Glomerular endothelial cell (primary cell): ENCODE data around the gene CENPP. TPM values are rescaled to one million over a fixed set of nuclear protein-coding genes. Genes with fewer than 3 reads are reported as not detected.
A peak's percentile ranks its signal among the peaks of the same experiment; 100 is the strongest.

Experiments used
- DNase-seq: peaks from one replicate; pipeline ENCODE4 v3.0.0-alpha.2; 2011; ENCODE audit warnings: low read depth, low spot score; ENCODE audit errors: extremely low read depth
- total RNA-seq: library from RNA; depleted of rRNA; stranded (reverse); fragments of >200 nt; gene quantifications from 2 replicates; pipeline ENCODE4 v1.2.3, GENCODE V29; 2015

The CENPP gene
- total RNA-seq, 1 donor from 2014 or later: 1.8 TPM

DNA sequence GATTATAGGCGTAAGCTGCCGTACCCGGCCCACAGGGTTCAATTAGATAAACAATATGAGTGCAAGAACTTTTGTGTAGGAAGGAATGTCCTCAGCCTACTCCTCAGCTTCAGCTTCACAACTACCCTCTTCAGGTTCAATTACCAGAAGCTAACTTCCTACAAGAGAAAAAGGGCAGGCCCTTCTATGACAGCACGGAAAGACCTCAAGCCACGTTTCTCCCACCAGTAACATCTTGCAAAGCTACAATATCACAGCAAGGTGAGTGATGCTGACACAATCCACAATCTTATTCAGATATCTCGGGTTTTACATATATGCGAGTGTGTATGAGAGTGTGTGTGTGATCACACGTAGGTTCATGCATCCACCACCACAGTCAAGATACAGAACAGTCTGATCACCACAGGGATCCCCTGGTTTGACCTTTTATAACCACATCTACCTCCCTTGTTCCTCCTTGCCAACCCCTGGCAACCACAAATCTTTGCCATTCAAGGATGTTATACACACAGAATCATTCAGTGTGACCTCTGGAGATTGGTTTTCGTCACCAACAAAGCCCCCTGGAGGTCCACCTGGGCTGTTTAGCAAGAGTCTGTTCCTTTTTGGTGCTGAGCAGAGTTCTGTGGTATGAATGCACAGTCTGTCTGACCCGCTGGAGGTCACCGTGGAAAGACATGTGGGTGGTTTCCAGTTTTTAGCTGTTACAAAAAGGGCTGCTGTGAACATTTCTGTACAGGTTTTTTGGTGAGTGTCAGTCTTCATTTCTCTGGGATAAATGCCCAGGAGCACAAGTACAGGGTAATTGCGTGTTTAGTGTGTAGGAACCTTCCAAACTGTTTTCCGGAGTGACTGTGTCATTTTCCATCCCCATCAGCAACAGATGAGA, 305.9 kb downstream of the CENPP start:
- DNase-seq: no peak

DNA sequence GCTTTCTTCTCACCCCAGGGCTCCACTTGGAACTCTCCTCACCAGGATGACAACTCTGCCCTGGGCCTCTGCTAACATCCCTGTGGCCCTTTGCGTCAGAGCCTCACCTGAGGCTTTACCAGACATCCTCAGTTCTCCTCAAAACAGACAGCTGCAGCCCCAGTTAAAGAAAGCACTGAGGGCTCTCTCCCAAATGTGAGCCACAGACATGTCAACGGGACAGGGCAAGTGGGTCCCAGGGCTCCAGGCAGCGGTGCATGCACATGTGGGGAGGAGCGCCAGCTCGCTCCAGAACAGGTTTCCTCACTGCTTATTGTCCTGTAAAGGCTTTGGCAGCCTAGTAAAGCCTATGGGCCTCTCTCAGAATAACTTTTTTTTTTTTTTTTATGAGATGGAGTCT, 306.9 kb downstream of the CENPP start:
- no peak for DNase-seq

DNA sequence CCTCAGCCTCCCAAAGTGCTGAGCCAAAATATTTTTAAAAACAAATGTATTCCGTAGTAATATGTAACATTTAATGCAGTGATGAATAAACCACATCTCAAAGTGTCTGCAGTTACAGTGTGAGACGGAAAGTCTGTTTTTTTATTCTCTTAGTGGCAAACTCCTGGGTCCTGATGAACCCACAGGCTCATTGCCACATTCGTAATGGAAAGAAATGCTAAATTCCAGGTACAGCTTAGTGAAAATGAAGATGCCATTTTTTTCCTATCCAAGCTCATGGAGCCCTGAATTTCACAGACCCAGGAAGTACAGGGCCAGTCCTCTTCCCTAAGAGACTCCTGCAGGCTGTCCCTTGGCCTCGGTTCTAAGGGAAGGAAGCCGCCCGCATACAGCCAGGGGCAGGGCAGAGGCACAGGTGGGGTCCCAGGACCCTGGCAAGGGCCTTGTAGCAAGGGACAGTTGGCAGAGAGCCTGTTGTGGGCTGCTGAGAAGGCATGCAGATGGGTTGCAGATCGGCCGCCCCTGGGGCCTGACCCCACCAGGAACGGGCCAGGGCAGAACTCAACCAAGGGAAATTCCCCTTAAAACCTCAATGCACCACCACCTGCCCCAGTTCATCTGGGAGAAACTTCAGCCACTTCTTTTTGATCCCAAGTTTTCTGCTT, 308.0 kb downstream of the CENPP start:
- no peak for DNase-seq

DNA sequence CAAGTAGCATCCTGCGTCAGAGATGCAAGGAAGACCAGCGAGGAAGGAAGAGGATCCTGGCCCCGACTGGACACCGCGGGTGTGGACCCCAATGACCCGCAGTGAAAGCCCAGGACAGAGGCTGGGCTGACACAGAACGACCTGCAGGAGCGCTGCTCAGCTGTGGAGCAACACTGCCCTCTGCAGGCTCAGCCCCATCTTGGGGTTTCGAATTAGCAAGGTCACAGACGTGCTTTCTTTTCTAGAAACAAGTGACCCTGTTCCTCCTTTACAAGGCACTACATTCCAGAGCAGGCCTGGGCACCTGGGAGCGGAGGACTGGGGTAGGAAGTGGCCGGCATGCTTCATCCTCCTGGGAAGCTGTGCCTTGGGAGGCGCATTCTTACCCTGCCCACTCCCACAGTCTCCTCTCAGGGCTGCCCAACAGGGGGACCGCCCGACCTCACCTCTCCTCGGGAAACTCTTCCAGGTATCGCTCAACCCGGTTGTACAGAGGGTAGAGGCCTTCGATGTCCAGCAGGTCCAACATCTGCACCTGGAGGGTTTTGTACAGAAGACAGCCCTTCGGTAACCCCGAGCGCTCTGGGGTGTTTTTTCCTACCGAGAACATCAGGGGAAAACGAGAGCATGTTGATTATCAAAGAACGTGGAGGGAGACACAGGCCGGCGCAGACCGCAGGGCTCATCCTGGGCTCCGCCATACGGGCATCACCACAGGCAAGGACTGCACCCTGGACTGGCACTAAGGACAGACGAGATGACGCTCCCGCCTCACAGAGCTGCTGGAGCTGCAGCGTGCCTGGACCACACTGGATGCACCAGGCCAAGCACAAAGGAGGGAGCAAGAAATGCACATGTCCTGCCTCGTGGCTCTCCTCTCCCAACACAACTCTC, 309.2 kb downstream of the CENPP start:
- peak; percentile 34 for DNase-seq

DNA sequence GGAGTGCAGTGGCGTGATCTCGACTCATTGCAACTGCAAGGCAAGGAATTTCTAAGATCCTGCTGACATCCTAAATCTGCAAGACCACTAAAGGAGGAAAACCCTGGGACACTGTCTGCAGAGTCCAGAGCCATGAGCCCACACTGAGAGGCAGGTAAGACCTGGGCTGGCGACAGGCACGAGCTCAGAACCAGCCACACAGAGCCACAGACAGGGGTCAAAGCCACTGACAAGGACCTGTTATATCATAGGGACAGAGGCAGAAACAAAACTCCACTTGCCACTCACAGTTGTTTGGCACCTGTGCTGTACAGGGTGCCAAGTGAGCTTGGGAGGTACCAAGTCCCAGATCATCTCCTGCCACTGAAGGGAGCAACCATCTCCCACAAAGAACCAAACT, 310.0 kb downstream of the CENPP start:
- no peak for DNase-seq

DNA sequence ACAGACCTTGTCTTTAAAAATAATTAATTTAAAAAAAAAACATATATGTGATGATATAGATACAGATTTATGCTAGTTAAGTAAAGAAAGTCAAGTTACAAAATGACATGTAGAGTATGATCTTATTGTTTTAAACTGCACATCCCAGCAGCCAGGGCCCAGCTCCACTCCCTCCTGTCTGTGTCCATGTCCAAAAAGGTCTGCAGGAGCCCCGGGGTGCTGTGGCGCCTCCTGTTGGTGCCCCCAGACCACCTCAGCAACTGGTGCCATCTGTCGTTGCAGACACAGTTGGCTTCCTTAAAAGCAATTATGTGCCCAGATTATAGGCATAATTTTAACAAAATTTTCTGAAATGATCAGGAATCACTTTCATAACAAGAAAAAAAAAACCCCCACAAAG, 310.9 kb downstream of the CENPP start:
- no peak for DNase-seq

DNA sequence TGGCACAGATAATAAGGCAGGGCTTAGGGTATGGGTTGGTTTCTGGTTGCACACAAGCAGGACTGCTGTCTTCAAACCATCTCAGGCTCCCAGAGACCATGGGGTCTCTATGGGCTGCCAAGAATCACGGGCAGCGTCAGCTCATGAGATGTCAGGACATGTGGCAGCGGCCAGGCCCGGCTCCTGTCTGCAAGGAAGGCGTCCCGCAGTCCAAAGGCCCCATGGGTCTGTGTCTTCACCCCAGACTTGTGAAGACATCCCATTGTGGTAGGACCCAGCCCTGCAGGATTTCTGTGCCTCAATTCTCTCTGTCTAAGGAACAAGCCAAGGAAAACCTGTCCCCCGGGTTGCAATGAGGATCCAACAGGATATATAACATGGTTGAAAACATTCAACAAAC, 311.6 kb downstream of the CENPP start:
- no peak for DNase-seq

DNA sequence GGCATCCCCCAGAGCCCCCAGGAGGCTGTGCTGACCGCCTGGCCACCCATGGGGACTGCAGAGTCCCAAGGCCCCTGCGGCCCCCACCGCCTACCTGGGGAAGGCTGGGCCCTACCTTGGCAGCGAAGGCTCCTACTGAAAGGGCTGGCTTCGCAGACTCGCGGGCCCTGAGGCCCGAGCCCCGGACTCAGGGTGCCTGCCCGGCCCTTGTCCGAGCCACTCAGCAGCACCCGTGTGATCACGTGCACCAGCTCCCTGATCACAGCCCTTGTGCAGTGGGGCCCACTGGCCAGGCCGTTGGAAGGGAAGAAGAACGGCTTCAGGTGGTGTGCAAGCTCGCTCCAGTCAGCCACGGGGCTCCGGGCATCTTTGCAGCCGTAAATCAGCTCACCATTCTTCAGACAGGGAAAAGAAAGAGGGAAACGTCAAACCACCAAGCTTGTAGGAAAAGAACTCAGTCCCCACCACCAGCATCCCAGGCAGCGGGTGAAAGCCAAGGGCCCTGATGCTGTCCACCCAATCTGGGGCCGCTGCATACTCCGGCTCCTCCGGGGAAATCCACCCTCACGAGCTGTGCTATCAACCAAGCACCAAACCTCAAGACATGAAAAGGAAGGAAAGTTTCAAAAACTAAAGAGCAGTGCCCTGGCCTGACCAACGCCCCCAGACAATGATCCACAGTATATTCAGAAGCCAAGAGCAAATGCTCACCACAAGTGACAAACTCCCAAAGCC, 312.3 kb downstream of the CENPP start:
- DNase-seq: no peak

DNA sequence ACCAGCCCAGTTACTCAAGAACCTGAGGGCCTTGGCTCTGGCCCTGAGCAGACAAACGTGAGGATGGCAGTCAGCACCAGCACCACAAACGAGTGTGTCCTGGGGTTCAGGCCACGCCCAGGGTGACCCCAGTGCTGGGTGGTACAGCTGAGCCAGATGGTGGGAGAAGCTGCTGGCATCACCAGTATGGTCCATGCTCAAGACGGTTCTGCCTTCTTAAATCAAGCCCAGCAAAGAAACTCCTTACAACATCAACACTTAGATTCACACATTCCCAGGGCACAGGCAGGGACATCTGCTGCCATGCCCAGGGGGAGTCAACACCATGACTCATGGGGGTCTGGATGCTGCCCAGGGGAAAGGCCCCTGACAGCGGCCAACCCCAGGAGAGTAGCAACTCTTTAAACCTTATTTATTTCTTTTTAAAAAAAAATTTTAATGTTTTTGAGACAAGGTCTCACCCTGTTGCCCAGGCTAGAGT, 312.9 kb downstream of the CENPP start:
- DNase-seq: no peak

DNA sequence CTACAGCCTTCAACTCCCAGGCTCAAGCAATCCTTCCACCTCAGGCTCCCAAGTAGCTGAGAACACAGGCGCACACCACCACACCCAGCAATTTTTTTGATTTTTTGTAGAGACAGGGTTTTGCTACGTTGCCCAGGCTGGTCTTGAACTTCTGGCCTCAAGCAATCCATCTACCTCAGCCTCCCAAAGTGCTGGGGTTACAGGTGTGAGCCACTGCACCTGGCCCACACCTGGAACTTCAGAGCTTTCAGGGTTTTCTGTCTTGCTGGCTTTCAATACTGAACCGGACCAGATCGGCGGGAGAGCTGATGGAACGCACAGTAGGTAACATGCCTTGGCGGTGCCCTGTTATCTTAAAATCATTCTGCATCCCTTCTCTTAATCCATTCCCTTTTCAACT, 313.4 kb downstream of the CENPP start:
- no peak for DNase-seq

DNA sequence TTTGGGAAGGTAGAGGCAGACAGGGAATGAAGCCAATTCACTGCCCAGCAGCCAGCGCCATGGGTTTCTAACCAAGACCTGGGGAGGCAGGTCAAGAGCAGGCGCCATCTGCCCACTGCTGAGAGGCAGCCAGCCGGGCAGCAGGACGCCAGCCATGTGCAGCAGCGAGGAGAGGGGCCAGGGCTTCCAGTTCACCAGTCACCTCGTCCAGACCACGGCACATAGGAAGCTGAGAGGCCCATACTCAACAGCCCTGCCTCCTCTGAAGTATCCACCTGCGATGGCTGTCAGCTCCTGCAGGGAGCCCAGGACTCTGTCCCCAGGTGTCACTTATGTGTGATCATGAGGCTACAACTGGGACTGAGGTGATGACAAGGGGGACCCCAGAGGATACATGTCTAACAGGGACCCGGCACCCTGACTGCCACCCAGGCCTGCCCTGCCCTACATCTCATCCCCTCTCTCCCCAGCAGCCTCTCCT, 314.1 kb downstream of the CENPP start:
- DNase-seq: no peak

DNA sequence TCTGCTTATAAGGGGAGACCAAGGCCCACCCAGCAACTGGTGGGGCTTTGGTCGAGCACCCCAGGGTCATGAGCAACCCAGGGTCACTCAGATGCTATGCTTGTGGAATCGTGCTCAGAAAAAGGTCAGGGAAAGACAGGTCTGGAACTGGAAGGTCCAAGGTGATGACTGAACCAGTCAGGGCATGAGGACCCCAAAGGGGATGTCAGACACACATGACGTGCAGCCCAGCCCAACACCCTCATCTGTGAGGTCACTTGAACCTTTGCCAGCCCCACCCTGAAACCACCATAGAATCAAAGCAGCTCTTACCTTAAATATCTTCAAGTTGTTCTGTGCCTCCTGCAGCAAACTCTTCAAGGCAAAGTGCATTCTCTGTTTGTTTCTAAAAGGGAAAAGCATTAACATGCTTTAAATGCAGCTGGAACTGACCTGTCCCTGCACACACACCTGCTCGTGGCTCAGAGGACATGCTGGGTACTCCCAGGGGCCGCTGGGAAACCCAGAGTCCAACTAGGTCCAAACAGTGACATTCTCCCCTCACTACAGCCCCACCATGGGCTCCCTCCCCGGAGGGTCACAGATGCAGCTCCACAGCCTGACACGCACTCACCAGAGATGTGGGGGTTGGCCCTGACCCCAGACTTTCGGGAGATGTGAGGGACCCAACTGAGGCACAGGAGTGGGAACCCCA, 314.8 kb downstream of the CENPP start:
- DNase-seq: no peak

DNA sequence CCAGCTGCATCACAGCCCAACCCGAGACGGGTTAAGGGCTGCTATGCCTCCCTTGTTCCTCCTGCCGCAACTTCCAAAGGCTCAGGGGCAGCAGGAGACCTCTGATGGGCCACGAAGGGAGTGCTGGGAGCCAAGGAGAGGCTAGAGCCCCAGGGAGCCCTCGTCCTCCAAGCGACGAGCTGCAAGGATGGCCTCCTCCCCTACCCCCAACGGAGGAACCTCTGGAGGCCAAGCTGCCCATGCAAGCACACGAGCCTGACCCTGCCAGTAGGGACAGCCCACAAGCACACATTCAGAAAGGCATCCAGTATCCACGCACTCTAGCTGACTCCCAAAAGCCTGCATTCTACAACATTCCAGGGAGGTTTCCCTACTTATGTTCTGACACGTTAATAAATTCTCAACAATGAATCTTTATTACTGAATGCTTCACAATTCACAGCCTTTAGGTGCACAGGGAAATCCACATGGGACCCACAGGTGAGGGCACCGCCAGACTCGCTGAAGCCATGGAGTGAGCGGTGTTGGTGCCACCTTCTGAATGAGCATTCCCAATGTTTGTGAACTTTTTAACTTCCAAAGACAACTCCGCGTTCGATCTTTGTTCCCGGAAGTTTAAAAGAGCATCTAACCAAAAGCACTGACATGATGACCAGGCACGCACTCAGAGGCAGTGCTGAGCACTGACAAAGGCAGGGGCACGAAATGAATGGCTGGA, 315.5 kb downstream of the CENPP start:
- DNase-seq: no peak

DNA sequence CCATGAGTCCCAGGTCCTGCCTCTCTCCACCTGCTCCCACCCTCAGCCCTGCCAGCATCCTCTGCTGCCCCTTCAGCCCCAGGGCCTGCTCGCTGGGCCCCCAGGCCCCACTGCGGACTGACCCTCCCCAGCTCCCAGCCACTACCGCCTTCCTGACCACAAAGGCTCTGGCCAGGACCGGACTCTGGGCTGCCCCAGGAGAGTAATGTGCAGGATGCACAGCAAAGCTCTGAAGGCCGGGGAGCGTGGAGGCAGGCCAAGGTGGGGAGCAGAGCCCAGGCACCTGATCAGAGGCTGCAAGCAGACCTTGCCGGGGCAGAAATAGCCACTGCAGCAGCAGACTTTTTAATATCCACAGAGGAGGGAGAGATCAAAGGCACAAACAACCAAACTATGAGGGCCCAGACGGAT, 316.3 kb downstream of the CENPP start:
- no peak for DNase-seq

DNA sequence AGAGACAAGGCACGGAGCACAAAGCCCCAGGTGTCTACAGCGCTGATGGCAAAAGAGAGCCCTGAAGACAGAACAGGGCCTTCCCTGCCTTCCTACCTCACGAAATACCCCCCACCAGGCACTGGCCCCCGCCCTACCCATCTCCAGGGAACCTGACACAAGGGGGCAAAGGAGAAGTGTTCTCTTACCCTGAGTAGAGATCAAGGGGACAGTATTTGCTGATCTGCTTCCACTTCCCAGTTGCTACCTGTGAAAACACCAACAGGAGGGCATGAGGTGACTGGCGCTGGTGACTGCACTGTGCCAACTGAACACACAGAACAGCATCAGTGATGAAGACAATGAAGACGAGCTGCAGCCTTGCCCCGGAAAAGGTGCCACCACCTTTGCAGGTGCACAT, 316.8 kb downstream of the CENPP start:
- DNase-seq: no peak

DNA sequence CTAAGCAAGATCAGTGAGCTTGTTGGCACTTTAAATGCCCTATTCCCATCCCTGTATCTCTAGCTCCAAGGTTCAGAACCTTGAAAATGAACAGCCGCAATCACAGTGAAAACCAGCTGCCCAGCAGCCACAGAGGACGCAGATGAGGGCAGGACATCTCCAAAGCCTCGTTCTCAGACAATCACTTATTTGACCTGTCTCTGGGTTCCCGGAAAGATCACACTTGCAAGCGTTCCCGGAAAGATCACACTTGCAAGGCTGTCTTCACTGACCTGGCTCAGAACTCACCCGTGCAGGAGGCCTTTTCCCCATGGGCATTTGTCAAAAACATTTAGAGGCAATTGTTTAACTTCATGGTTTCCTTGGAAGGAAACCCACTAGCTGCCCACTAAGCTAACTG, 318.5 kb downstream of the CENPP start:
- DNase-seq: no peak

DNA sequence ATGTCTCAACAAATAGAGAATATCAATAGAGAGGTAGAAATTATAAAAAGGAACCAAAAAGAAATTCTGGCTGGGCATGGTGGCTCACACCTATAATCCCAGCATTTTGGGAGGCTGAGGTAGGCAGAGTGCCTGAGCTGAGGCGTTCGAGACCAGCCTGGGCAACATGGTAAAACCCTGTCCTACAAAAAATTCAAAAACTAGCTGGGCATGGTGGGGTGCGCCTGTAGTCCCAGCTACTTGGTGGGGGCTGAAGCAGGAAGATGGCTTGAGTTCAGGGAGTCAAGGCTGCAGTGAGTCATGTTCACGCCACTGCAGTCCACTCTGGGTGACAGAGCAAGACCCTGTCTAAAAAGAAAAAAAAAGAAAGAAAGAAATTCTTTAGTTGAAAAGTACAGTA, 319.3 kb downstream of the CENPP start:
- DNase-seq: no peak

DNA sequence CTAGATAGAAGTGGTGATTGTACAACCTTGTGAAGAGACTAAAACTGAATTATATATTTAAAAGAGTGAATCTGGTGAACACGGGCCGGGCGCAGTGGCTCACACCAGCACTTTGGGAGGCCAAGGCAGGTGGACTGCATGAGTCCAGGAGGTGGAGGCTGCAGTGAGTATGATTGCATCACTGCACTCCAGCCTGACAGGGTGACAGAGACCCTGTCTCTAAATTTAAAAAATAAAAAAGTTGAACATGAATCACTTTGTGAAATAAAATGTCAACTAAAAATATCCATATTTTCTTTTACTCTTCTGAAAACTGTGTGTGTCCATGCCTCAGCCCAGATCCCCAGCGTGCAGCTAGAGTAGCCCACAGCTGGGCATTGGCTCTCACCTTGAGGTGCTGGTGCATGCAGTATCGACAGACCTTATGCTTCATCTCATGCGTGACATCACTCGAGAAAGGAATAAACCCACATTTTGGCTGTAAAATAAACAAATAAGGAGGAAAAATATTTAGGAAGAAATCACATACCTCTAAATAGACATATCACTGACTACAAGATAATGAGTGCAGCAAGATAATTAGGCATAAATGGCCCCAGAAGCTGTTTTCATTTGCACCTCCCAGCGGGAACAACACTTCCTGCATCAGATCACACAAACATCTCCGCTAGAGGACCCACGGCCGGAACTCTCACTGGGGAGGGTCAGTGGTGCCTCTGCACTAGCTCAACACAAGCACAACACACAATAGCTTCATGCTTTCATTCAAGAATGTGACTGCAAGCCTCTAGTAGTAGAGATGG, 322.1 kb downstream of the CENPP start:
- DNase-seq: no peak
